GM19397 (cell line): ENCODE data around the gene KNCN.

Experiments
- ATAC-seq: cut with Tn5 transposase; IDR thresholded peaks from one replicate; pipeline ENCODE4 v1.9.1; 2021; ENCODE audit warnings: mild to moderate bottlenecking, moderate library complexity; ENCODE audit not compliant: unreplicated experiment

The KNCN gene

DNA sequence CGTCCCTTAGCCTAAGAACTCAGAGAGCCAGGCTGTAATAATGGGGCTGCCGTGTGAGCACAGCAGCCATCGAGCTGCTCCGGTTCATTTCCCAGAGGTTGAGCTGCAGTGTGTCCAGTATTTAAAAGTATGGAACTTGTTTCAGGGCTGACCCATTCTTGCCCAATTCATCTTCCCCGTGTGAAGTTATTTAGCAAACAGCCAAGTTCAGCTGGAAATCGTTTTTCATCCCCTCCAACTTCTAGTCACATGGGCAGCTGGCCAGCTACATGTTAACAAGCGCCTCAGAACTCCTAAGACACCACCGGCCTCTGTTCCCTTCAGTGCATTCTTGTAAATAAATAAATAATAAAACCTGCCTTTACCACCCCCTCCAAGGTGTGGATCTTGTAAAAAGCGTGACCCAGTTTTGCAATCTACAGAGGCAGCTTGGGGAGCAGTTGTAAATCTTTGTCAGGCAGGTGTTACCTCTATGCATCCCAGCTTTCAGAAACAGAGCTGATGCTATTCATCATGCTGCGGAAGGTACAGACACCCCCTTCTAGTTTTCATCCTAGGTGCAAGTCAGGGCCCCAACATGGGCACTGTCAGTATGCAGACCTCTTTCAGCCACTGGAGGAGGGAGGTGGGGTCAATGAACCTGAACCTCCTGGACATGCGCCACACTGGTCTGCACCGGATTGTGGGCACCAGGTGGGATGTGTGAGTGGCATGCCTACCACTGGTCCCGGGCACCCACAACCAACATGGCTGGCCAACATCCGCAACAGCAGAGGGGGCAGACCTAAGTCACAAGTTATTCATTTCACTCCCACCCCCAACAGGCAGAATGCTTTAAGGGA is 18.7 kb upstream of the KNCN start:
- no peak for ATAC-seq

DNA sequence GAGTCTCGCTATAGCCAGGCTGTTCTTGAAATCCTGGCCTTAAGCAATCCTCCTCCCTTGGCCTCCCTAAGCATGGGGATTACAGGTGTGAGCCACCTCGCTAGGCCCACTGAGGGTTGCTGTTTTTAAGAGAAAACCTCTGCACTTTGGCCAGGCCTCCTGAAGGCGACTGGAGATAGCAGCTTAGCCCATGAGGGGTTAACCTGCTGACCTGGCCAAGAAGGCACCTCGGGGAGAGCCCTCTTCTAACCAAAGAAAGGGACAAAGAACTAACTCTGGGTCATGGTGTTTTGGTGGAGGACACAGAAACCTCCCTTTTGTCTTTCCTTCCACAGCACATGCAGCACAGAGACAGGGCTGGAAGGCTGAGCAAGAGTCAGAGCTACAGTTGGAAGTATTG is 17.7 kb upstream of the KNCN start:
- ATAC-seq, result no peak

DNA sequence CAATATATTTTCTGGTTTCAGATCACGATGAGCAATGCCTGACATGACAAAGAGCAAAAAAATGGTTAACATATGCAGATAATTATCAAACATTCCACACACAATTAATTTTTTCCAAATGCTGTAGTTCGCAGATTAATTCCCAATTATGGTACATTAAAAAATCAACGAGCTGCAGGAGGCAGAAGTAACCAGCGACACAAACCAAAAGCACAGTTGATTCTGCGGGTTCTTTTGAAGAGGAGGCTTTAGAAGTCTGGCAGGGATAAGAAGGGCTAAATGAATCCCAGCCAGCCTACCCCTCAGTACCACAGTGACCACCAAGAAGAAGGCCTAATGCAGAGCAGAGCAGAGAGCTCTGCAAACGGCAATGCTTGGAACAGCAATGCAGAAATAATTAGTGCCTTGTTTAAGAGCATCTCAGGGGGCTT is 17.0 kb upstream of the KNCN start:
- ATAC-seq, result no peak

DNA sequence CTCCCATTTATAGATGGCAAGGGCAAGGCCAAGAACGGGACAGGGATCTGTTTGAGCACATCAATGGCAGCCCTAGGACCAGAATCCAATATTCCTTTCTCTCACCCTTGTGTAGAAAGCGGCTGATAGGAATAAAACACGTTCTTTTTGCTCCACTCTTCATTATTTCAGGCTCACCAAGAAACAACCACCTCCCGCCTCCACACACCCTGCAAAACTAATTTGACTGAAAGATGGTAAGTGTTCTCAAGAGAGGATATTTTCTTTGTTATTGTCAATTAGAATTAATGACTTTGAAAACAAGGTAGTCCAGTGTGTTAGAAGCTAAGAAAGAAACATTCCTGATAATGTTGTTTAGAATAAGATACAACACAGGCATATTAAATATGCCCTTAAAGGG is 11.9 kb upstream of the KNCN start:
- no peak for ATAC-seq

DNA sequence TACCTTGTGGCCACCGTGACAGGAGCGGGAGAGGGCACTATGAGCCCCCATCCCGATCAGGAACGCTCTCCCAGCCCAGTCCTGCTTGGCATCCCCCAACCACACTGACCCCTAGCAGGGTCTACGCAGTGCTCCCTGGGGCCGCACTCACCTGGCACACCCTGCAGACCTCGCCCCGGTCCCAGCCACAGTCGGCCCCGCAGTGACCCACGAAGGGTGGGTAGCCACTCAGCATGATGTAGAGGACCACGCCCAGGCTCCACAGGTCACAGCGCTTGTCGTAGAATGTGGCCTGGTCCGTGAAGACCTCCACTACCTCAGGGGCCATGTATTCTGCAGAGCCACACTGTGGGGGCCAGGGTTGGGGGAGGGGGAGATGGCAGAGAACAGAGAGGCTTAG is 11.1 kb upstream of the KNCN start:
- ATAC-seq, result no peak

DNA sequence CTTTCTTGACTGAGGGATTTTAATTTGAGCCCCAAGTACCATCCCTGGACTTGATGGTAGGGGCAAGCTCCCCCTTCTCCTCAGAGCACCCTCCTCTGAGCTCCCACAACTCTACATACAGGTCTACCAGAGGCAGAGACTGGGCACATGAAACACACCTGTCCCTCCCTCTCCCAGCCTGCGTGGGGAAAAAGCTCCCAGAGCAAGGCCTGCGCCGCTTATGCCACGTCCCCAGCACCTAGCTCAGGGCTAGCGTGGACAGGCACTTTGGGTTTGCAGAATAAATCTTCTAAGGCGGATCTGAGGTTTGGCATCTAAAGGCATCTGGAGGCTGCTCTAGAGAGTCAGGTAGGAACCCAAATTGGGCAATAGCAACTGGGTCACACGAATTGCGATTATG is 7.5 kb upstream of the KNCN start:
- ATAC-seq, result no peak

DNA sequence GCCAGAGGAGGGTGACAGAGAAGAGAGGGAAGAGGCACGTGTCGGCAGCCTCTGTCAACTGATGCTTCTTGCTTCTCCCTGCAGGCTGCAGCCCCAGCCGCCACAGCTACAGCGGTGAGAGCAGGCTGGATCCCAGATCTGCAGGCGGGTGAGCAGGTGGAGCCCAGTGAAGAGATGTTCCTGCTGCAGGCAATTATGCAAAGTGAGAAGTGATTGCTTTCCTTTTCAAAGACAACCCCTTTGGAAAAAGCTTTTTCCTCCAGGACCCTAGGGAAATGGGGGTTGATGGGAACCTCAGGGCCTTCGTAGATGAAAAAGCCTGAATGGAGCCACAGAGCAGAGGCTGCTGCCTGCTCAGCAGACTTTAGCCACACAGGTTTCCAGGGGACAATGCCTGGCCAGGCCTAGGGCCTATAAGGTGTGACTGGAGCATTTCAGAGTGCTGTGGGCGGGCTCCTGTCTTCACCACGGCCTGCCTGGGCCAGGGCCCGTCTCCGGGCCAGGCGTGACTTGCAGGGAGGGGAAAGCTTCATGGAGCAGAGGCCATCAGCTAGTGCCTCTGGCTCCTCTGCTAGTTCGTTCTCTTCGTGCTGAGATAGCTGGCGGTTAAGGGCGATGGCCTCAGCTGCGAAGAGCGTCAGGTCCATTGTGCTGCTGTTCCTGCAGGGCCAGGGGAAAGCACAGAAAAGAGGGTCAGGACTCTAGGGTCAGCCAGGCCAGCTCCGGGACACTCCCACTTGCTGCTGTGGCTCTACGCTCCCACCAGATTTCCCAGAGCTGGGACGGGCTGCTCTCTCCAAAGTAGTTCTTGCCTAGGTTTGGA is 6.9 kb upstream of the KNCN start:
- no peak for ATAC-seq

DNA sequence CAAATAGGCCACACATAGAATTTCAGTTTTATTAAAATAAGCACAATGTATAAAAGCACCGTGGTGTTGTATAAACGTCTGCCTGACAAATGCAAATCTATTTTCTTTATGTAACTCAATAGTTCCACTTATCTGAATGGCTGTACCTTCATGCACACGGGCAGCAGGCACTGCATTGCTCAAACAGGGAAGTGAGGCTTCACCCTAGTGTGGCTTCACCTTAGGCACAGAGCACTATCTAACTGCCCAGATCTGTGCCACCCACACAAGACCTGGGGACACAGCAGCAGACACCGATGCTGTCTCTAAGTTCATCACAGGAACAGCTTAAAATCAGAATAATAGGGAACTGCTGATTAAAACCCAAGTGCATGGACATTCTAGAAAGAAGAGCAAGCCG is 6.0 kb upstream of the KNCN start:
- no peak for ATAC-seq

DNA sequence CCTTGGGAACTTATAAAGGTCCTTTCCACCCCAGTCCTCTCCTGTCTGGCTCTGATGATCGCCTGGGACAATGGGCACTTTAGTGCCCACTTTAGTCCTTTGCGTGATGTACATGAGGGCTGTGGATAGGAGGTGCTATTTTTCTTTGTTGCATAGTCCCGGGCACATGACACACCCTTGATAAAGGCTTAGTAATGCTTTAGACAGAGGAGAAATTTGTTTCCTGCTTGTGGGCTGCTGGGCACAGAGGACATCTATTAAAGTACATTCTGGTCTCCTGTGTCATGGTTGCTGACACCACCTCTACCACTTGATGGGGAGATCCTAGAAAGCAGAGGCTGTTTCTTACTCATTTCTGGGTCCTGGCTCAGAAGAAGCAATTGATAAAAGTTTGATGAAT is 5.4 kb upstream of the KNCN start:
- no peak for ATAC-seq

DNA sequence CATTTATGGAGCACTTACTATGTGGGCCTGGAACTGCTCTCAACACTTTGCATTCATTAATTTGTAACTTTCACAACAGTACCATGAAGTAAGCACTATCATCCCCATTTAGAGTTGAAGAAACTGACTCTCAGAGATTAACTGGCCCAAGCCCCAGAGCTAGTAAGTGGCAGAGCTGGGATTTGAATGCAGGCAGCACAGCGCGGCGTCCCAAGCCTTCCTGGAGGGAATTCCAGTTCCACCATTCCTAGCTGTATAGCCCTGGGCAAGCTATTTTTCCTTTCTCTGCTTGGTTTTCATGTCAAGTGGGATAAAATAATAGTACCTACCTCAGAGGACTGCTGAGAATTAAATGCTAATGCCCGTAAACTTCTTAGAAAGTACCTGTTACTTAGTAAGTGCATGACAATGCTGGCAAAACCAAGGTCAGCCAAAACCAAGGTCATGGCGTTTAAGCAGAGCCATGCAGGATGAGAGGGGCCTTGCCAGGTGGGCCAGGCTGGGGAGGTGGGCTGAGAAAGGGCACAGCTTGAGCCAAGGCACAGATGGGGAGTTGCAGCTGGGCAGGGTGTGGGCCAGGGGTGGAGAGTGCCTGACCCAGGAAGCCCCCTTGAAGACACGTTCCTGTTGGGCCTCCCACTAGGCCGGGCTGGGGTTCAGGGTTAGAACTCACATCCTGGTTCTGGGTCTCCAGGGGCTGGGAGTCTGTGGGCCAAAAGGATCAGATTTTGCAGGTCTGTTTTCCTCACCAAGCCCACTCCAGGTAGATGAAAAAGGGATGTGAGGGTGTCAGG is 4.6 kb upstream of the KNCN start:
- ATAC-seq, result no peak

DNA sequence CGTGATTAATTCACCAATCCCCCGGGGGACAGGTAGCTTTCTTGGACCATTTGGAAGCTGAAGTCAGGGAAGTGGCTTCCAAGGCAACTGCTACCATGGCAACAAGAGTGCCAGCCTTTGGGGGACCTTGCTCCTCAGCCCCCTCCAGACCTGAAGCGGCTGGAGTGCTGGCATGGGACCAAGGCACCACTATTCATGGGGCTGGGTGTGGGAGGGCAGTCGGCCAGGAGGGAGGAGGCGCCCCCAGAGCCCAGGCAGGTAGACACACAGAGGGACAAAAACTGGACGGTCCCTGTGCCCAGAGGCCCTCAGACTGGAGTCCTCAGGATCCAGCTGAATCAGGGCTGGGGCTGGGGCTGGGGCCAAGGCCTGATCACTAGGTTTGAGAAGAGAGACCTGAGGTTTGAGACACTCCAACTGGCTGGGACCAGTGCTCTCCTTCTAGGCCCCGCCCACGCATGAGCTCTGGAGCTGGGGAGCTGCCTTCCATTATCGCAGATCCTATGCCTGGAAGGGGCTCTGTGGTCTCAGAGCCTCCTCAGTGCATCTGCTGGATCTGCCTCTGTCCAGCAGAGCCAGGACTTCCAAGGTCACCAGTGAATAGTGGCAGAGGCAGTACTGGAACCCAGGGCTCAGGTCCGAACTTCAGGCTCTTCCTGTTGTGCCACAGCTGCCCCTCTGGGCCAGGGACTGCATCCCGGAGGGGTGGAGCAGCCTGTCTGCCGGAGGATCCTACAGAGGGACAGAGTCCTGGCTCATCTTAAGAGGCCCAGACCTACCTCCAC is 3.3 kb upstream of the KNCN start:
- ATAC-seq, result no peak

DNA sequence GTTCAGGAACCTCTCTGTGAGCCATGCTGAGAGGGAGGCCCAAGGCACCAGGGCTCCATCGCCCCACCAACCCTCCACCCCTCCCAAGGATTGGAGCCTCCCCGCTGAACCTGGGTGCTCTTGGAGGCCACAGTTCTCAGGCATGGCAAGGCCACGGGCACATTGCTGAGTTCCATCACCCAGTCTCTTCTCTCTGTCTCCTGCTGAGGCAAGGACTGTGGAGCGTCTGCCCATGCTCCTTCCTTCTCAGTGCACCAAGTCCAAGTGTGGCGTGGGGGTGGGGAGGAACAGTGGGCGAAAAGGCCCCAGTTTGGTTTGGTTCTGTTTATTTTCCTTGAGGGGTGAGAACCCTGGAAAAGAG is 2.8 kb upstream of the KNCN start:
- no peak for ATAC-seq

DNA sequence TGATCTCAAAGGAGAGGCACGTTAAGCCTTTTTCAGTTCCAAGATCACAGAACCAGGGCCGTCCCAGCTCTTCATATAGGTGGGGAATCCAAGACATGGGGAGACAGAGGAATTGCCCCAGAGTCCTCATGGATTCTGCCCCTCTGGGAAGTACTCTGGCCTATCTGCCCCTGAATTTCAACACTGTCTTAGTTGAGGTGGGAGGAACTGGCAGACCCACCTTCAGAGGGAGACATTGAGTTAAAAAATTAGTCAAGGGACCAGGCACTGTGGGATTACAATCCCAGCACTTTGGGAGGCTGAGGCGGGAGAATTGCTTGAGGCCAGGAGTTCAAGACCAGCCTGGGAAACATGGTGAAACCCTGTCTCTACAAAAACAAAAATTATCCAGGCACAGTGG is 2.1 kb upstream of the KNCN start:
- no peak for ATAC-seq

DNA sequence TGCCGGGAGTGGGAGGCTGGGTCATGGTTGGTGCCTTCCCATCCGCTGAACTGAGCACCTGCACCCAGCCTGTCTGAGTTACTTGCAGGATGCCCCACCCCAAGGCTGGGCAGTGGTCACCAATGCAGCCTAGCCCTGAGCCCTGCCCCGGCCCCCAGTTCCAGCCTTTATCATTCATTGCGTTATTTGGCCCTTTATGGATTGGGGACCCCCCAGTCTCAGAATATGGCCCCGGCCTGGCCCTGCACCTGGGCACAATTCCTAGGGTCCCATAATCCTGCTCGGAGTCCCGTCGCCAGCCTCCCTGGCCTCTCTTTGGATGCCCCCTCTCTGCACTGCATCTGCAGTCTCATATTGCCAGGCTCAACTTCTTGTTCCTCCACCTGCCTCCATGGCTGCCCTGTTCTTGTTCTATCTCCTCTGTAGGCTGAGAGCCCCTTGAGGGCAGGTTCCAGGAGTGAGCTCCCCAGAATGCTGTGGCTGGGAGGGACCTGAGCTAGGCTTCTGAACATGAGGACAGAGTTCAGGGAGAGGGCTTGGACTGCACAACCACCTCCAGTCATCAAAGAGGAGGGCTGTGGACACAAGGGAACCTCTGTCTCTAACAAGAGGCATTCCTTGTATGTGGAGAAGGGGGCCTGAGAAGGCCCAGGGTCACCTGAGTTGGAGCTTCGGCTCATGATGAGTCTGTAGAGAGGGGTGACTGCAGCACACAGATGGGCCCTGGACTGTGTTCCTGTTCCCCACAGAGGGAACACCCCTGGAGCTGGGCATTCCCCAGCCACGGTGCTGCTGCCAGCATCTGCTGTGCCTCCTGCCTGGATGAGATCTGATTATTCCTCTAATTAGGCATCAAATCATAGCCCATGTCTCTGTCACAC is 1.1 kb upstream of the KNCN start:
- no peak for ATAC-seq

DNA sequence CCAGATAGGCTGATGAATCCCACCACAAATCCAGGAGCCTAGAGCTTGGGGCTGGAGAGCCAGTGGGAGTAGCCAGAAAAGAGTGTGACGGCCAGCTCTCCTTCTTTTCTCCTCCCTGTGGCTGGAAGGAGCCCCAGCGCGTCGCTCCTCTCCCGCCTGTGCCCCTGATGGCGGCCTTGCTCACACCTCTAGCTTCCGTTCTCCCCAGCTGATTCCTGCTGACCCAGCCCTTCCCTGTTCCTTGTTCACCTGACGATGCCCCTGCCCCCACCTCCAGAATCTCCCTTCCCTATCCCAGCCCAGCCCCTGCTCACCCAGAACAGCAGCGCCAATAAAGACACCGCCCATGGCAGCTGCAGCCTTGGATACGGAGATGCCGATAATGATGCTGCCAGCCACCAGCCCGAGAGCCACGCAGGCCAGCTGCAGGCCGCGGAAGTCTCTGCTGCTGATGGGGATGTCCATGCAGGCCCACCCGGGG is 656 bp downstream of the KNCN start:
- ATAC-seq, result no peak

DNA sequence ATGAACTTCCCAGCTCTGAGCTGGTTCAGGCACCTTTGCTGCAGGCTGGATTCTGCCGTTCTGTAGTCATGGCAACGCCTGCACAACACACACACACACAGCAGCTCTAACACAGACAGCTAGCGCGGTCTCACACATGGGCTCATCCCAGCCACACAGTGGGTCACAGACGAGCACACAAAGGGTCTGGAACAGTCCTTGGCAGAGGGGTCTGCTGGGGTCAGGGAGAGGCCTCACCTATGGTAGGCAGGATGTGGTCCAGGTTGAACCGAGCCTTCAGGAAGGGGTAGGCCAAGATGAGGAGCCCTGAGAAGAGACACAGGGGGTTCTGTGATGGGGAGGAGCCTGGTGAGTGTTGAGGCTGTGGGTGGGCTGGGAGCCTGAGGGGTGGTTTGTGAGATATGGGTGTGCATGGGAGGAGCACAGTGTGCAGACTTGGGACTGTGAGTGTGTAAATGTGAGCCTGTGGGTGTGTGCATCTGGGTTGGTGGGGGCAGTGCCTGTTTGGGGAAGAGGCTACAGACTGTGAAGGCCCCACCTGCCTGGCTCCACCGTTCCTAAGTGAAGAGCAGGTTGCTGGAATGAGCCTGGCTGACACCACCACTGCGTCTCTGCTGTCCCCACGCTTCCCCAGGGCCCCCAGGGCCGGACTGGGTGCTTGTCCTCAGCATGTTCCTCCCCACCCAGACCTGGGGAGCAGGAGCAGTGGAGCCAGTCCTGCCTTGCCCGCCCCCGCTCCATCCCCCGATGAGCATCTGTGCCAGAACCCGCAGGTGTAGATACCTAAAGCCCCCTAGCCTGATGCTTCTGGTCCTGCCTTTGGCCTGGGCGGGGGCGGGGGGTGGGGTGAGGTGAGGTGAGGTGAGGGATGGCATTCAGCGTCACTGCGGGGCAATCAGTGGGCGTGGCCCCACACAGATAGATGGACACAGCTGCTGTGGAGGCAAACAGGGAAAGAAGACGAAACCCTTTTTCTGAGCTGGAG is 1.5 kb downstream of the KNCN start:
- no peak for ATAC-seq

DNA sequence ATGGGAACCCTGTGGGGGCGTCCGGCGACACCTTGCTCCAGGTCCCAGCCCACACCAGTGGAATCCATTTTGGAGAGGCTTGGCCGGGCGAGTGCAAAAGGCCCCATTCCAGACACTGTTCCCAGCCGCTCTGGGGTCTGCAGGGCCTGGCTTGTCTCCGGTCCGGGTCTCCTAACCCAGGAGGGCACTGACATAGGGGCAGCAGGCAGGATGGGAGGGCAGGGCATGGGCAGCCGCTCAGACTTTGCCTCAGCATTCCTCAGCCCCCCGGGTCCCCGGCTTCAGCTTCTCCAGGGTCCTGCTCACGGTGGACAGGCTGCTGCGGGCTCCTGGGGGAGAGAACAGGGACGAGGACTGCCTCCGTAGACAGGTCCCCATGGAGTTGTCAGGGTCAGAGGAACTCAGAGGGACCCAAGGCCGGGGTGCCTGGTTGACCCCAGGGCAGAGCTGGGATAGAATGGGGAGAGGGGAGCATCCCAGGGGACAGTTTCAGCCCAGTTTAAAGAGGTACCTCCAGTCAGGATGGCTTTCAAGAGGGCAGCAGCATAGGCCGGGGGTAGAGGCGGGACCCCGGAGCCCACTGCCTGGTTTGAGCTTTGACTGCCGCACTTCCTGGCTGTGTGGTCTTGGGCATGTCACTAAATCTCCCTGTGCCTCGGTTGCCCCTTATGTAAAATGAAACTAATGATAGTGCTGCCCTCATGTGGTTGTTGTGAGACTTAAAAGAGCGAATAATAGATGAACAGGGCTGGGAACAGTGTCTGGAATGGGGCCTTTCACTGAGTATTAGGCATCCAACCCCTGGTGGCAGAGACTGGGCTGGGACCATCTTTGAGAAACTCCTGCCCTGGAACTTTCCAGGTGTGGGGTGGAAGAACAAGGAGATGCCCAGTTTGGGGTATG is 3.7 kb downstream of the KNCN start:
- ATAC-seq, result no peak
